ENCODE data around the gene SMIM44.
A peak's percentile ranks its signal among the peaks of the same experiment; 100 is the strongest.

SMIM44 gene

GRCh38 chr19:3444695-3445234, 38.5 kb downstream of the SMIM44 start:
- intact Hi-C loops (cut with DNase I), result no loop called here
- no peak for DNase-seq

- intact Hi-C loops (cut with DNase I), result no loop called here
- DNase-seq, result peak in 8 of 10 donors; percentile 47 to 97 (median 84)
Observed at GRCh38 chr19:3443840-3444694, 39.2 kb downstream of the SMIM44 start.

- intact Hi-C loops (cut with DNase I), result no loop called here
- DNase-seq, result no peak
Observed at GRCh38 chr19:3442487-3443071, 40.7 kb downstream of the SMIM44 start.

- no peak for DNase-seq
- intact Hi-C loops (cut with DNase I), result no loop called here
Observed at GRCh38 chr19:3441986-3442329, 41.3 kb downstream of the SMIM44 start.

GRCh38 chr19:3441089-3441985, 41.9 kb downstream of the SMIM44 start:
- no peak for DNase-seq
- intact Hi-C loops (cut with DNase I), result no loop called here

DNA sequence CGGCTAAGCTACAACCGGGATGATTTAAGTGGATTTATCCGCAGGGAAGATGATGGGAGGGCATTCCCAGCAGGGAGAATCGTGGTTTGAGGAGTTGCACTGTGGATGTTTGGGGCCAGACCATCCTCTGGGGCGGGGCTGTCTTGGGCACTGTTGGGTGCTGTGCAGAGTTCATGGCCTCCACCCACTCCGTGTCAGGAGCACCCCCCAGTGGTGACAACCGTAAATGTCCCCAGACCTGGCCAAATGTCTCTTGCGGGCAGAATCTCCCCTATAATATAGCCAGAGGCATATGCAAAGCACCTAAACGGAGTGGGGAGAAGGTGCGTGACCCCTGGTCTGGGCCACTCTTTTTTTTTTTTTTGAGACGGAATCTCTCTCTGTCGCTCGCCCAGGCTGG, 43.2 kb downstream of the SMIM44 start:
- peak in 2 of 10 donors; percentile 26 to 50 for DNase-seq
- intact Hi-C loops (cut with DNase I), result no loop called here

GRCh38 chr19:3434630-3435553, 48.3 kb downstream of the SMIM44 start:
- intact Hi-C loops (cut with DNase I), result no loop called here

GRCh38 chr19:3433805-3434540, 49.3 kb downstream of the SMIM44 start:
- no peak for DNase-seq
- intact Hi-C loops (cut with DNase I), result no loop called here

More at GRCh38 chr19:3434630-3435553, 48.3 kb downstream of the SMIM44 start:
- DNase-seq, result peak; percentile 89 to 100 (median 94)

GRCh38 chr19:3433313-3433712, 49.9 kb downstream of the SMIM44 start:
- DNase-seq, result no peak
- intact Hi-C loops (cut with DNase I), result no loop called here

Data from posterior cingulate gyrus (tissue), 11 donors.